COLO829 (cell line): ENCODE data around the gene RGS1.

Experiments
- DNase-seq: peaks from one replicate; pipeline ENCODE4 v3.0.0; 2012; ENCODE audit warnings: low spot score

Gene RGS1

GRCh38 chr1:192554904-192555303 is 20.7 kb upstream of the RGS1 start:
- DNase-seq, result no peak

GRCh38 chr1:192555399-192555798 is 20.2 kb upstream of the RGS1 start:
- no peak for DNase-seq

- no peak for DNase-seq
These were observed 17.6 kb upstream of the RGS1 start for GRCh38 chr1:192557841-192558595.

GRCh38 chr1:192559115-192560006 is 16.2 kb upstream of the RGS1 start:
- no peak for DNase-seq

GRCh38 chr1:192561301-192561700 is 14.3 kb upstream of the RGS1 start:
- no peak for DNase-seq

- no peak for DNase-seq
These were observed 12.4 kb upstream of the RGS1 start for GRCh38 chr1:192563129-192563528.

GRCh38 chr1:192564099-192564498 is 11.5 kb upstream of the RGS1 start:
- no peak for DNase-seq

- DNase-seq, result no peak
These were observed 9.6 kb upstream of the RGS1 start for GRCh38 chr1:192565946-192566345.

- no peak for DNase-seq
These were observed 8.9 kb upstream of the RGS1 start for GRCh38 chr1:192566657-192567056.

GRCh38 chr1:192568063-192568462 is 7.5 kb upstream of the RGS1 start:
- DNase-seq, result no peak

- DNase-seq, result no peak
These were observed 3.9 kb upstream of the RGS1 start for GRCh38 chr1:192571668-192572067.

GRCh38 chr1:192573499-192573898 is 2.1 kb upstream of the RGS1 start:
- DNase-seq, result no peak

GRCh38 chr1:192574073-192574472 is 1.5 kb upstream of the RGS1 start:
- no peak for DNase-seq

- no peak for DNase-seq
These were observed 894 bp downstream of the RGS1 start for GRCh38 chr1:192576190-192577144.

GRCh38 chr1:192577145-192578140 is 1.9 kb downstream of the RGS1 start:
- no peak for DNase-seq

- DNase-seq, result no peak
These were observed 2.8 kb downstream of the RGS1 start for GRCh38 chr1:192578144-192578909.

GRCh38 chr1:192579010-192579738 is 3.6 kb downstream of the RGS1 start:
- DNase-seq, result no peak

GRCh38 chr1:192580351-192580962 is 4.9 kb downstream of the RGS1 start:
- peak; percentile 48 for DNase-seq
